Thymus (tissue), 11 donors: Measurements from ENCODE around the gene BCKDHB. TPM values are rescaled to one million over a fixed set of nuclear protein-coding genes. Genes with fewer than 3 reads are reported as not detected.

Source experiments
- DNase-seq, 9 donors: peaks; one replicate each; pipeline ENCODE4 v3.0.0-alpha.2; 2013; ENCODE audit warnings: low spot score in 9 of 9, low read depth in 6 of 9, missing footprints in 1 of 9
- H3K27ac ChIP-seq, 2 donors: one replicate each; pipeline ENCODE4 v1.5.1; 2013; ENCODE audit warnings: control low read depth in 1 of 2, low read depth in 1 of 2, low read length in 1 of 2, mild to moderate bottlenecking in 1 of 2, moderate library complexity in 1 of 2
- H3K27me3 ChIP-seq, 2 donors: one replicate each; pipeline ENCODE4 v1.5.1; 2013; ENCODE audit warnings: low read length in 1 of 2; ENCODE audit not compliant: control insufficient read depth in 2 of 2, insufficient read depth in 1 of 2
- H3K36me3 ChIP-seq, 2 donors: one replicate each; pipeline ENCODE4 v1.5.1; 2013; ENCODE audit warnings: low read length in 1 of 2, mild to moderate bottlenecking in 1 of 2, moderate library complexity in 1 of 2; ENCODE audit not compliant: control insufficient read depth in 2 of 2, insufficient read depth in 2 of 2
- H3K4me1 ChIP-seq, 2 donors: one replicate each; pipeline ENCODE4 v1.5.1; 2013; ENCODE audit warnings: low read length in 2 of 2; ENCODE audit not compliant: control insufficient read depth in 2 of 2, insufficient read depth in 2 of 2
- H3K4me3 ChIP-seq, 2 donors: one replicate each; pipeline ENCODE4 v1.5.1; 2013; ENCODE audit warnings: low read length in 2 of 2, control low read depth in 1 of 2, mild to moderate bottlenecking in 1 of 2
- H3K9me3 ChIP-seq, 2 donors: one replicate each; pipeline ENCODE4 v1.5.1; 2013; ENCODE audit warnings: low read length in 1 of 2, mild to moderate bottlenecking in 1 of 2; ENCODE audit not compliant: control insufficient read depth in 2 of 2, insufficient read depth in 1 of 2
- WGBS: extraction: QIAGEN DNeasy Blood & Tissue Kit; methylation state at CpG from one replicate; pipeline ENCODE4 v1.1.7; 2013; 5-methylcytosine and 5-hydroxymethylcytosine counted together
- polyA plus RNA-seq: library from polyadenylated mRNA; stranded (reverse); fragments of 200-250 nt; gene quantifications from one replicate; pipeline ENCODE4 v1.2.3, GENCODE V29; 2013
- total RNA-seq: library from RNA; stranded (reverse); fragments of 120-200 nt; gene quantifications from one replicate; pipeline ENCODE4 v1.2.4, GENCODE V29; 2013
- donor health status: healthy.

Gene BCKDHB
- total and polyA plus RNA-seq, 2 donors, result 12.3 to 12.9 TPM

GRCh38 chr6:80245043-80245442 is 138.6 kb downstream of the BCKDHB start:
- H3K9me3 ChIP-seq, result no peaks in the 10 kb centered on the region
- no peak overlapping the region for H3K27ac ChIP-seq
- no peak for DNase-seq
- no peaks in the 10 kb centered on the region for H3K36me3 ChIP-seq
- no peaks in the 10 kb centered on the region for H3K4me1 ChIP-seq
- WGBS, result 89% methylated on average over 2 of the region's 2 CpGs
- no peaks in the 10 kb centered on the region for H3K27me3 ChIP-seq
- H3K4me3 ChIP-seq, result no peak overlapping the region

GRCh38 chr6:80249897-80250296 is 143.4 kb downstream of the BCKDHB start:
- WGBS, result 88% methylated on average over 1 of the region's 1 CpG
- no peak overlapping the region for H3K4me3 ChIP-seq

GRCh38 chr6:80250391-80250997 is 144.0 kb downstream of the BCKDHB start:
- no peak overlapping the region for H3K27ac ChIP-seq
- H3K9me3 ChIP-seq, result no peaks in the 10 kb centered on the region
- H3K4me3 ChIP-seq, result no peak overlapping the region
- H3K4me1 ChIP-seq, result no peaks in the 10 kb centered on the region
- H3K27me3 ChIP-seq, result no peaks in the 10 kb centered on the region
- no peak for DNase-seq
- 97% methylated on average over 3 of the region's 3 CpGs for WGBS
- H3K36me3 ChIP-seq, result no peaks in the 10 kb centered on the region

More at GRCh38 chr6:80249897-80250296, 143.4 kb downstream of the BCKDHB start:
- no peaks in the 10 kb centered on the region for H3K36me3 ChIP-seq
- no peaks in the 10 kb centered on the region for H3K9me3 ChIP-seq
- no peak for DNase-seq
- no peaks in the 10 kb centered on the region for H3K27me3 ChIP-seq
- H3K4me1 ChIP-seq, result no peaks in the 10 kb centered on the region
- H3K27ac ChIP-seq, result no peak overlapping the region

- no peak for DNase-seq
- no peaks in the 10 kb centered on the region for H3K4me1 ChIP-seq
- H3K4me3 ChIP-seq, result no peak overlapping the region
- H3K36me3 ChIP-seq, result no peaks in the 10 kb centered on the region
- no peaks in the 10 kb centered on the region for H3K9me3 ChIP-seq
- H3K27me3 ChIP-seq, result no peaks in the 10 kb centered on the region
- 96% methylated on average over 1 of the region's 1 CpG for WGBS
- no peak overlapping the region for H3K27ac ChIP-seq
Observed at GRCh38 chr6:80251321-80251720, 144.8 kb downstream of the BCKDHB start.

- no peaks in the 10 kb centered on the region for H3K36me3 ChIP-seq
- no peak for DNase-seq
- H3K27ac ChIP-seq, result no peak overlapping the region
Observed at GRCh38 chr6:80254716-80255115, 148.2 kb downstream of the BCKDHB start.

GRCh38 chr6:80256691-80257090 is 150.2 kb downstream of the BCKDHB start:
- no peak overlapping the region for H3K4me3 ChIP-seq
- H3K36me3 ChIP-seq, result no peaks in the 10 kb centered on the region
- no peak overlapping the region for H3K27ac ChIP-seq
- no peaks in the 10 kb centered on the region for H3K4me1 ChIP-seq
- DNase-seq, result no peak
- H3K9me3 ChIP-seq, result no peaks in the 10 kb centered on the region
- H3K27me3 ChIP-seq, result no peaks in the 10 kb centered on the region

More at GRCh38 chr6:80254716-80255115, 148.2 kb downstream of the BCKDHB start:
- no peak overlapping the region for H3K4me3 ChIP-seq
- no peaks in the 10 kb centered on the region for H3K4me1 ChIP-seq
- no peaks in the 10 kb centered on the region for H3K27me3 ChIP-seq
- no peaks in the 10 kb centered on the region for H3K9me3 ChIP-seq

GRCh38 chr6:80259118-80259517 is 152.6 kb downstream of the BCKDHB start:
- Histone ChIP-seq H3K9me3 (no peaks in the 10 kb centered on the region), H3K4me1 (no peaks in the 10 kb centered on the region), H3K27ac (no peak overlapping the region), H3K4me3 (no peak overlapping the region), H3K27me3 (no peaks in the 10 kb centered on the region), H3K36me3 (no peaks in the 10 kb centered on the region)
- WGBS, result 94% methylated on average over 4 of the region's 4 CpGs
- no peak for DNase-seq

GRCh38 chr6:80263585-80263984 is 157.1 kb downstream of the BCKDHB start:
- DNase-seq, result no peak
- Histone ChIP-seq H3K27ac (no peak overlapping the region), H3K4me1 (no peaks in the 10 kb centered on the region), H3K9me3 (no peaks in the 10 kb centered on the region), H3K27me3 (no peaks in the 10 kb centered on the region), H3K4me3 (no peak overlapping the region), H3K36me3 (no peaks in the 10 kb centered on the region)
- 96% methylated on average over 3 of the region's 3 CpGs for WGBS

GRCh38 chr6:80268865-80269730 is 162.6 kb downstream of the BCKDHB start:
- 97% methylated on average over 10 of the region's 10 CpGs for WGBS
- Histone ChIP-seq H3K36me3 (no peaks in the 10 kb centered on the region), H3K27me3 (no peaks in the 10 kb centered on the region), H3K27ac (no peak overlapping the region), H3K9me3 (no peaks in the 10 kb centered on the region), H3K4me3 (no peak overlapping the region), H3K4me1 (no peaks in the 10 kb centered on the region)
- no peak for DNase-seq
